OCI-LY1 (cell line): ENCODE results near the gene PYROXD2.

Source experiments
- CTCF ChIP-seq: fragments of 200-600 bp; sonication (generic), shearing (Covaris generic); IDR thresholded peaks from 2 replicates; pipeline ENCODE4 v1.5.1; 2017; ENCODE audit warnings: mild to moderate bottlenecking, antibody characterized with exemption, low read length, moderate library complexity, mixed read lengths
- EZH2 ChIP-seq: fragments of 200-600 bp; sonication (generic), shearing (Covaris generic); IDR thresholded peaks from 2 replicates; pipeline ENCODE4 v1.8.0; 2017; ENCODE audit warnings: borderline replicate concordance, mixed run types, mild to moderate bottlenecking, antibody characterized with exemption, low read length, moderate library complexity, mixed read lengths

DNA sequence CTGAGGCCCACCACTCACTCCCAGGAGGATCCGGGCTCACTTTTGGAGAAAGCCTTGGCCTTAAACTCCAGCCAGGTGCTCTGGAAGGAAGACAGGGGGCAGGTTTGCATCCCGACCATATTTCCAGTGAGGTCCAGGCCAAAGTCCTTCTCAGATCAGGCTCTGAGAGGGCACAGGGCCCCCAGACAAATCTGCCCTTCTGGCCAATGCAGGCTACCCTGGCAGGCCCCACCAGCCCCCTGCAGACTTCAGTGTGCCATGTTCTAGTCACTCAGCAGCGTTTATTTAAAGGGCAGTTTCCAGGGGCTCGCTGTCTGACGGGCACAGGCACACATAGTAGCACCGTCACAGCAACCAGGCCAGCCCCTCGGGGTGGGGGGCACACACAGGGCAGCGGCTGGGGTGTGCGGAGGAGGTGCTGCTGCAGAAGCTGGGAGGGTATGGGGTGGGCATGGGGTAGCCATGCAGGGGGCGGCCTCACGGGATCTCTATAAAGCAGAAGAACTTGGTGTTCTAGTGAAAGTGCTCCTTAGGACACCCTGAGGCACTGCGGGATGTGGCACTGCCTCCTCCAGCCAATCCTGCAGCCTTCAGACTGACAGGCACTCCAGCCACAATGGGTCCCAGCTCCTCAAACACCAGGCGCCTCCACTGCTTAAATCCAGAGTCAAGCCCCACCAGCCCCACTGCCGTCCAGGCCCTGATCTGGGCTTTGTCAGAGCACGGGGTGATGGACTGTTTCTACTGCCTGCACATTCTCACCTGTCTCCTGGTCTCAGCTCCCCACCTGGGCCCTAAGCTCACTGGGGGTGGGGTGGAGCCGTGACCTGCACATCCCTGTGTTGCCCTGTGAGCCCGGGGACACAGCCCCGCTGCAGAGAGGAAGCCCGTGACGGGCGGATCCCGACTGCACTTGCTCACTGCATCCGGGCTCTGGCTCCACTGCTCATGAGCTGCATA, 9.6 kb upstream of the PYROXD2 start:
- no peak for TF ChIP-seq EZH2
- TF ChIP-seq CTCF: no peak
